ENCODE measurements around the gene HOGA1. TPM values are rescaled to one million over a fixed set of nuclear protein-coding genes. Genes with fewer than 3 reads are reported as not detected.

HOGA1 gene
- total RNA-seq, 1 experiment from 2014 or later, result 0.15 TPM

- no peaks in the 10 kb centered on the region for H3K27me3 Mint-ChIP-seq (ENCODE audit: low read depth)
- peaks cover 4% of the 10 kb centered on the region for H3K4me1 Mint-ChIP-seq
- ATAC-seq (peak; percentile 36; the same call in 1 of the 2 replicates), DNase-seq (ENCODE audit: low spot score) (no peak)
- H3K36me3 Mint-ChIP-seq, result no peaks in the 10 kb centered on the region
- no peaks in the 10 kb centered on the region for H3K9me3 Mint-ChIP-seq
- TF ChIP-seq IRF1 (CRISPR knock-in tag; IDR thresholded peaks at IDR 0.05), result no peak
- TF ChIP-seq CREB1 (CRISPR knock-in tag; IDR thresholded peaks at IDR 0.05), result no peak
- TF ChIP-seq E2F4 (CRISPR knock-in tag; IDR thresholded peaks at IDR 0.05; ENCODE audit: borderline replicate concordance, low read depth), result no peak
- TF ChIP-seq, protein P1, sequence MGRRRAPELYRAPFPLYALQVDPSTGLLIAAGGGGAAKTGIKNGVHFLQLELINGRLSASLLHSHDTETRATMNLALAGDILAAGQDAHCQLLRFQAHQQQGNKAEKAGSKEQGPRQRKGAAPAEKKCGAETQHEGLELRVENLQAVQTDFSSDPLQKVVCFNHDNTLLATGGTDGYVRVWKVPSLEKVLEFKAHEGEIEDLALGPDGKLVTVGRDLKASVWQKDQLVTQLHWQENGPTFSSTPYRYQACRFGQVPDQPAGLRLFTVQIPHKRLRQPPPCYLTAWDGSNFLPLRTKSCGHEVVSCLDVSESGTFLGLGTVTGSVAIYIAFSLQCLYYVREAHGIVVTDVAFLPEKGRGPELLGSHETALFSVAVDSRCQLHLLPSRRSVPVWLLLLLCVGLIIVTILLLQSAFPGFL (CRISPR knock-in tag; IDR thresholded peaks at IDR 0.05; ENCODE audit: borderline replicate concordance), result no peak
- TF ChIP-seq, protein P2, sequence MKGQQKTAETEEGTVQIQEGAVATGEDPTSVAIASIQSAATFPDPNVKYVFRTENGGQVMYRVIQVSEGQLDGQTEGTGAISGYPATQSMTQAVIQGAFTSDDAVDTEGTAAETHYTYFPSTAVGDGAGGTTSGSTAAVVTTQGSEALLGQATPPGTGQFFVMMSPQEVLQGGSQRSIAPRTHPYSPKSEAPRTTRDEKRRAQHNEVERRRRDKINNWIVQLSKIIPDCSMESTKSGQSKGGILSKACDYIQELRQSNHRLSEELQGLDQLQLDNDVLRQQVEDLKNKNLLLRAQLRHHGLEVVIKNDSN (CRISPR knock-in tag; IDR thresholded peaks at IDR 0.05), result no peak
- no peak for TF ChIP-seq AR (CRISPR knock-in tag; IDR thresholded peaks at IDR 0.05)
- no peak for TF ChIP-seq RORB (CRISPR knock-in tag; IDR thresholded peaks at IDR 0.05)
- no peak for TF ChIP-seq ZNF425 (CRISPR knock-in tag; conservative IDR thresholded peaks at IDR 0.05)
- TF ChIP-seq ARID4B (CRISPR knock-in tag; IDR thresholded peaks at IDR 0.05; ENCODE audit: borderline replicate concordance), result no peak
- TF ChIP-seq, protein P3, sequence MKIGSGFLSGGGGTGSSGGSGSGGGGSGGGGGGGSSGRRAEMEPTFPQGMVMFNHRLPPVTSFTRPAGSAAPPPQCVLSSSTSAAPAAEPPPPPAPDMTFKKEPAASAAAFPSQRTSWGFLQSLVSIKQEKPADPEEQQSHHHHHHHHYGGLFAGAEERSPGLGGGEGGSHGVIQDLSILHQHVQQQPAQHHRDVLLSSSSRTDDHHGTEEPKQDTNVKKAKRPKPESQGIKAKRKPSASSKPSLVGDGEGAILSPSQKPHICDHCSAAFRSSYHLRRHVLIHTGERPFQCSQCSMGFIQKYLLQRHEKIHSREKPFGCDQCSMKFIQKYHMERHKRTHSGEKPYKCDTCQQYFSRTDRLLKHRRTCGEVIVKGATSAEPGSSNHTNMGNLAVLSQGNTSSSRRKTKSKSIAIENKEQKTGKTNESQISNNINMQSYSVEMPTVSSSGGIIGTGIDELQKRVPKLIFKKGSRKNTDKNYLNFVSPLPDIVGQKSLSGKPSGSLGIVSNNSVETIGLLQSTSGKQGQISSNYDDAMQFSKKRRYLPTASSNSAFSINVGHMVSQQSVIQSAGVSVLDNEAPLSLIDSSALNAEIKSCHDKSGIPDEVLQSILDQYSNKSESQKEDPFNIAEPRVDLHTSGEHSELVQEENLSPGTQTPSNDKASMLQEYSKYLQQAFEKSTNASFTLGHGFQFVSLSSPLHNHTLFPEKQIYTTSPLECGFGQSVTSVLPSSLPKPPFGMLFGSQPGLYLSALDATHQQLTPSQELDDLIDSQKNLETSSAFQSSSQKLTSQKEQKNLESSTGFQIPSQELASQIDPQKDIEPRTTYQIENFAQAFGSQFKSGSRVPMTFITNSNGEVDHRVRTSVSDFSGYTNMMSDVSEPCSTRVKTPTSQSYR (CRISPR knock-in tag; IDR thresholded peaks at IDR 0.05), result no peak
- TF ChIP-seq MYBL2 (CRISPR knock-in tag; IDR thresholded peaks at IDR 0.05), result no peak
- TF ChIP-seq SOX15 (CRISPR knock-in tag; IDR thresholded peaks at IDR 0.05), result no peak
- TF ChIP-seq, protein P4, sequence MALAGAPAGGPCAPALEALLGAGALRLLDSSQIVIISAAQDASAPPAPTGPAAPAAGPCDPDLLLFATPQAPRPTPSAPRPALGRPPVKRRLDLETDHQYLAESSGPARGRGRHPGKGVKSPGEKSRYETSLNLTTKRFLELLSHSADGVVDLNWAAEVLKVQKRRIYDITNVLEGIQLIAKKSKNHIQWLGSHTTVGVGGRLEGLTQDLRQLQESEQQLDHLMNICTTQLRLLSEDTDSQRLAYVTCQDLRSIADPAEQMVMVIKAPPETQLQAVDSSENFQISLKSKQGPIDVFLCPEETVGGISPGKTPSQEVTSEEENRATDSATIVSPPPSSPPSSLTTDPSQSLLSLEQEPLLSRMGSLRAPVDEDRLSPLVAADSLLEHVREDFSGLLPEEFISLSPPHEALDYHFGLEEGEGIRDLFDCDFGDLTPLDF (CRISPR knock-in tag; IDR thresholded peaks at IDR 0.05), result no peak
- no peak for TF ChIP-seq OVOL2 (CRISPR knock-in tag; IDR thresholded peaks at IDR 0.05; ENCODE audit: borderline replicate concordance)
- TF ChIP-seq ETV6 (CRISPR knock-in tag; IDR thresholded peaks at IDR 0.05), result no peak
- no peak for TF ChIP-seq NR1H2 (CRISPR knock-in tag; IDR thresholded peaks at IDR 0.05)
- POLR2A ChIA-PET, result interaction anchor here (0.6 kb wide), 1 partner anchor 19 kb away, joined by 3 read pairs; no protein-coding TSS in a partner anchor
- CTCF ChIA-PET, result interaction anchor here (1.1 kb wide), 1 partner anchor 29 kb away, joined by 3 read pairs; the partner anchor contains the start of gene ANKRD2
- 0 out of 2 replicates have a peak overlapping the region, but pooled peaks have one; percentile 15 for H3K27ac Mint-ChIP-seq
- H3K4me3 Mint-ChIP-seq, result no peak overlapping the region
These were observed 17.4 kb downstream of the HOGA1 start for GRCh38 chr10:97601268-97602215.
